Coronary artery (tissue), 2 donors: ENCODE measurements around the gene AVPR1B.

Source experiments
- DNase-seq: peaks from one replicate; pipeline ENCODE4 v3.0.0-alpha.2; 2017; ENCODE audit warnings: low spot score
- H3K27ac ChIP-seq, 2 donors: fragments of 200-600 bp; sonication (generic); one replicate each; pipeline ENCODE4 v1.5.1; 2016 to 2019
- H3K4me3 ChIP-seq: fragments of 200-600 bp; sonication (generic); 2 replicates; pipeline ENCODE4 v1.5.1; 2016; ENCODE audit warnings: mild to moderate bottlenecking, moderate library complexity
- TF ChIP-seq, protein P1 (sequence below): fragments of 200-600 bp; sonication (generic); IDR thresholded peaks from one replicate; pipeline ENCODE4 v1.5.1; 2019; ENCODE audit warnings: antibody characterized with exemption

The AVPR1B gene, protein sequence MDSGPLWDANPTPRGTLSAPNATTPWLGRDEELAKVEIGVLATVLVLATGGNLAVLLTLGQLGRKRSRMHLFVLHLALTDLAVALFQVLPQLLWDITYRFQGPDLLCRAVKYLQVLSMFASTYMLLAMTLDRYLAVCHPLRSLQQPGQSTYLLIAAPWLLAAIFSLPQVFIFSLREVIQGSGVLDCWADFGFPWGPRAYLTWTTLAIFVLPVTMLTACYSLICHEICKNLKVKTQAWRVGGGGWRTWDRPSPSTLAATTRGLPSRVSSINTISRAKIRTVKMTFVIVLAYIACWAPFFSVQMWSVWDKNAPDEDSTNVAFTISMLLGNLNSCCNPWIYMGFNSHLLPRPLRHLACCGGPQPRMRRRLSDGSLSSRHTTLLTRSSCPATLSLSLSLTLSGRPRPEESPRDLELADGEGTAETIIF

DNA sequence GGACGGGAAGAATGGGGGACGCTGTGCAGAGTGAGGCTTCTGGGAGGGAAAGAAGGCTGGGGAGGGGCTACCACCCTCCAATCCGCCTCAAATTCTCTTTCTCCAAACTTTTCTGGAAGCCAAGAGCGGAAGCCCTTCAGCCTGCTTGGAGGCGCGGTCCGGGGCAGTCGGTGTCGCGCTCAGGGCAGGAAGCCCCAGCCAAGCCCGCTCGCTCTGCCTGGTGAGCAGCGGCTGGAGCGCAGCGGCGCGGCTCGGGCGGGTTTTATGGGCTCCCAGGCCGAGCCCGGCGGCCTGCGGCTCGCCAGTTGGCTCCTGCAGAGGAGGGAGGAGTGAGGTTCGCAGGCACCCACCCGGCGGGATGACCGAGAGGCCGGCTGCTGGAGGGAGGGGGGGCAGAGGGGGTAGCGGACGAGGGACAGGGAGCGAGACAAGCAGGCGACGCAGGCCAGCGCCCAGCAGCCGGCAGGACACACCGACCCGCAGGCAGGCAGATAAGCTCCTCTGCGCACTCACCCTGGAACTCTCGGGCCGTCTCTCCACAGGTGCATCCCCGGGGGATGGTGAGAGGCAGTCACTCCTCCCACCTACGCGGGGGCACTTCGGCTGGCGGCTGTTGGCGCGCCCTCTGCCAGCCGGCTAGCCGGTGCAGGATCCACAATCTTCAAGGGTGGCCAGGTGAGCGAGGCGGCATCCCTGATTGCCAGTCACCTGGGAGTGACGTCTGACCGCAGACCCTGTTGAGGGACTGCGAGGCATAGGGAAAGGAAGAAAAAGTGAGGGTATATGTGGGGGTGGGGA lies at the start of gene AVPR1B:
TSS of gene AVPR1B (minus strand) at position 238 of the 798 bp plus-strand sequence. CDS start 498 bp downstream, outside the sequence.
- Histone ChIP-seq H3K4me3 (peak within 1 kb of the TSS; percentile 73), H3K27ac (no peak within 1 kb of the TSS)
- TF ChIP-seq, protein P1, sequence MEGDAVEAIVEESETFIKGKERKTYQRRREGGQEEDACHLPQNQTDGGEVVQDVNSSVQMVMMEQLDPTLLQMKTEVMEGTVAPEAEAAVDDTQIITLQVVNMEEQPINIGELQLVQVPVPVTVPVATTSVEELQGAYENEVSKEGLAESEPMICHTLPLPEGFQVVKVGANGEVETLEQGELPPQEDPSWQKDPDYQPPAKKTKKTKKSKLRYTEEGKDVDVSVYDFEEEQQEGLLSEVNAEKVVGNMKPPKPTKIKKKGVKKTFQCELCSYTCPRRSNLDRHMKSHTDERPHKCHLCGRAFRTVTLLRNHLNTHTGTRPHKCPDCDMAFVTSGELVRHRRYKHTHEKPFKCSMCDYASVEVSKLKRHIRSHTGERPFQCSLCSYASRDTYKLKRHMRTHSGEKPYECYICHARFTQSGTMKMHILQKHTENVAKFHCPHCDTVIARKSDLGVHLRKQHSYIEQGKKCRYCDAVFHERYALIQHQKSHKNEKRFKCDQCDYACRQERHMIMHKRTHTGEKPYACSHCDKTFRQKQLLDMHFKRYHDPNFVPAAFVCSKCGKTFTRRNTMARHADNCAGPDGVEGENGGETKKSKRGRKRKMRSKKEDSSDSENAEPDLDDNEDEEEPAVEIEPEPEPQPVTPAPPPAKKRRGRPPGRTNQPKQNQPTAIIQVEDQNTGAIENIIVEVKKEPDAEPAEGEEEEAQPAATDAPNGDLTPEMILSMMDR = no peak
- DNase-seq = peak; percentile 71

GRCh38 chr1:206145771-206146290 lies 28.6 kb upstream of the AVPR1B start:
- Histone ChIP-seq H3K27ac (no peak overlapping the region), H3K4me3 (no peak overlapping the region)
- TF ChIP-seq, protein P1 = no peak
- DNase-seq = no peak

GRCh38 chr1:206144605-206145004 lies 27.4 kb upstream of the AVPR1B start:
- no peak for DNase-seq
- Histone ChIP-seq H3K27ac (no peak overlapping the region), H3K4me3 (no peak overlapping the region)
- TF ChIP-seq, protein P1 = no peak

GRCh38 chr1:206143537-206144172 lies 26.5 kb upstream of the AVPR1B start:
- no peak for DNase-seq
- Histone ChIP-seq H3K27ac (no peak overlapping the region), H3K4me3 (no peak overlapping the region)
- TF ChIP-seq, protein P1 = no peak

- no peak for DNase-seq
- H3K4me3 ChIP-seq = no peak overlapping the region
- H3K27ac ChIP-seq = no peak overlapping the region
- TF ChIP-seq, protein P1 = no peak
Observed at GRCh38 chr1:206142770-206143169, 25.6 kb upstream of the AVPR1B start.

DNA sequence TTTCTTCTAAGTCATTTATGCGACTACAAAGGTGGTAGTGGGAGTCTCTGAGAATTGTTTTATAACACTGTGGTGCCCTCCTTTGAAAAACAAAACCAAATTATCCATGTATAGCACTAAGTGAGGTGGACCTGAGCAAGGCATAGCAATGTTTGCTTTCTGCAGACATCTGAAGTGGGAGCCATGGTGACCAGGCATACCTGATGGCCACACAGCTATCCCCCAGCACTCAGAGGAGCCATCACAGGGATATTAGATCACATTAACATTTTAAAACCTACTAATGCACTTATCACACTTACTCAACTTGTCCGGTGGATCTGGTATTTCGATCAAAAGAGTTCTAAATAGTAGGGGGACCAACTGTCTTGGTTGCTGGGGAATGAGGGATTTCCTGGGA lies 24.8 kb upstream of the AVPR1B start:
- Histone ChIP-seq H3K4me3 (no peak overlapping the region), H3K27ac (no peak overlapping the region)
- no peak for DNase-seq
- TF ChIP-seq, protein P1 = no peak
